Stimulated activated memory B cell treated with anti-CD40 and anti-IgM and Interleukin-4, amounts not matched to agents 10 μg/mL and 1 μg/mL and 100 μg/mL, for 72 hours (primary cell): ENCODE measurements around the gene SUPT3H.
"Not testable (repeated sequence)": the region's sequence is repeated elsewhere in the genome, so short reads cannot be mapped to it uniquely, and the experiment has no call there.

Experiments used
- ATAC-seq: fragments of 150-1000 bp; cut with Tn5 transposase; 2 replicates; pipeline ENCODE4 v1.10.0; 2021
- H3K27ac Mint-ChIP-seq: one replicate; pipeline ENCODE4 v1.8.0; 2022; ENCODE audit warnings: mild to moderate bottlenecking, mixed read lengths
- H3K27me3 Mint-ChIP-seq: one replicate; pipeline ENCODE4 v1.8.0; 2022; ENCODE audit warnings: mixed read lengths
- H3K36me3 Mint-ChIP-seq: one replicate; pipeline ENCODE4 v1.8.0; 2022; ENCODE audit warnings: mixed read lengths
- H3K4me1 Mint-ChIP-seq: one replicate; pipeline ENCODE4 v1.8.0; 2022; ENCODE audit warnings: mixed read lengths
- H3K4me3 Mint-ChIP-seq: one replicate; pipeline ENCODE4 v1.8.0; 2022; ENCODE audit warnings: mild to moderate bottlenecking, moderate library complexity, mixed read lengths
- H3K9me3 Mint-ChIP-seq: one replicate; pipeline ENCODE4 v1.8.0; 2022; ENCODE audit warnings: mixed read lengths

The SUPT3H gene

DNA sequence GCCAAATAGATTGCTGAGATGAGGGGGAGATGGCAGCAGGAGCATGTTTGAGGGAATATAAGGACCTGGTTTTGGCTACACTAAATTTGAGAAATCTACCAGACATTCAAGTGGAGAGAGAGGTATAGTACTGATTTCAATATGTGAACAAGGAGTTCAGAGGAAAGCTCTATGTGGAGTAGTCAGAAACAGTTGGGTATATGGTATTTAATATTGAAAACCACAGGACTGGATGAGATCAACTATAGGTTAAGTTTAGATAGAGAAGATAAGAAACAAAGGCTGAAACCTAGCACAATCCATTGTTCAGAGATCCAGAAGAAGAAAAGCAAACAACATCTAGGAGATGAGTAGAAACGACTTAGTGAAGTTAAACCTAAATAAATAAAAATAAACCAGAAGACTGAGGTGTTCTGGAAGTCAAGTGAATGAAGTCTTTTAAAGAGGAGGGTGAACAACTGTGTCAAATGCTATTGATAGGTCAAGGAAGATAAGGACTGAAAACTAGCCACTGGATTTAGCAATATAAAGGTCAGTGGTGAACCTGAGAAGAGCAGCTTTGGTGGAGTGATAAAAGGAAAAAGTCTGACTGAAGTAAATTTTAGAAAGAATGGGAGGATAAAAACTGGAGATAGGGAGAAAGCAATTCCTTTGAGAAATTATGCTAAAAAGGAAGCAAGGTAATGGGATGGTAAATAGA, 170.8 kb downstream of the SUPT3H start:
- H3K9me3 Mint-ChIP-seq, result peaks cover 9% of the 10 kb centered on the region
- H3K27ac Mint-ChIP-seq, result no peak overlapping the region
- H3K4me1 Mint-ChIP-seq, result no peaks in the 10 kb centered on the region
- ATAC-seq, result no peak
- peaks cover 38% of the 10 kb centered on the region for H3K36me3 Mint-ChIP-seq
- no peak overlapping the region for H3K4me3 Mint-ChIP-seq
- H3K27me3 Mint-ChIP-seq, result no peaks in the 10 kb centered on the region

DNA sequence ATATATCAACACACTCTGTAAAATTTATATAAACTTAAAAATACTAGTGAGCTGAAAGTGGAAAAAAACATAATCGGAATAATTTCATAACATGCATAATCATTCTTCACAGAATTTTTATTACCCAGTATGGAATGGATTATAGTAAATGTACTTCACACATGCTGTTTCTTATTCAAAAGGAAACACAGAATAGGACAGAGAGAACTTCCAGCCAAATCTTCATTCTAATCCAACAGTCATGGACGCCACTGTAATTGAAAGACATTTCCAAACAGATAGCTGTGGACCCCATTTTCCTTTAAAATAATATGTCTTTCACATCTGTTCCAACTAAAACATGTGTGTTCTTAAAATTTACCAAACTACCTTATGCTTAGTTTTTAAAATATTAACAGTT, 176.2 kb downstream of the SUPT3H start:
- no peaks in the 10 kb centered on the region for H3K9me3 Mint-ChIP-seq
- no peak for ATAC-seq
- H3K4me3 Mint-ChIP-seq, result no peak overlapping the region
- peaks cover 6% of the 10 kb centered on the region for H3K36me3 Mint-ChIP-seq
- H3K27me3 Mint-ChIP-seq, result no peaks in the 10 kb centered on the region
- no peak overlapping the region for H3K27ac Mint-ChIP-seq
- no peaks in the 10 kb centered on the region for H3K4me1 Mint-ChIP-seq

DNA sequence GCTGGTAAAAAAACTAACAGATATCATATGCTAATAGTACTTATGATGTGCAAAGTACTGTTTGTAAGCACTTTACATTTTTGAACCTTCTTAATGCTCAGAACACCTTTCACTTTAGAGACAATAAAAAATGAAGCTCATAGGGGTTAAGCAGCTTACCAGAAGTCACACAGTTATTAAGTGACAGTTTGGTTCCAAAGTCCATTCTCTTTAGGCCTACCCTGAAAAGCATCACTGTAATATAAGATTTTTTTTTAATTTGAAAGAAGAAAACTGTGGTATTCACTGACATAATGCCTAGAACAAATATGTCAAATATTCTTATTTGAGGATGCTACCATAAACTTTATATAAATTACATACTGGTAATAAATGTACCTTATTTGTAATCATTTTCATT, 177.2 kb downstream of the SUPT3H start:
- no peaks in the 10 kb centered on the region for H3K36me3 Mint-ChIP-seq
- H3K27ac Mint-ChIP-seq, result no peak overlapping the region
- no peak for ATAC-seq
- no peak overlapping the region for H3K4me3 Mint-ChIP-seq
- no peaks in the 10 kb centered on the region for H3K27me3 Mint-ChIP-seq
- H3K9me3 Mint-ChIP-seq, result no peaks in the 10 kb centered on the region
- H3K4me1 Mint-ChIP-seq, result no peaks in the 10 kb centered on the region

DNA sequence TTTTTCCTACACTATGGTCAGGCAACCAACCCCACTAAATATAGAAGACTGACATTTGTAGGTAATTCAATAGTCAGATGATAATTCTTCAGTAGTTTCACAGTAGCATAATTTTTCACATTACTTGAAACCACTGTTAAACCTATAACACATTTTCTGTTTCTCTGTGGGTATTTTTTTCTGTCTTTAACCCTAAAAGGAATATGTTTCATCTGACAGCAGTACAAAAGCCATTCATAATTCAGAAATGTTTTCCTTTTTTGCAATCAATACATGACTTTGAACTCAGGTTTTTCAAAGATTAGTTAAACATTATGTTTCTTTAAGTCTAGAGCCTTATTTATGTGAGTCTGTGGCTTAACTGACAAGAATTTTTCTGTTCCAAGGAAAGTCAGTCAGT, 178.2 kb downstream of the SUPT3H start:
- H3K4me1 Mint-ChIP-seq, result no peaks in the 10 kb centered on the region
- no peaks in the 10 kb centered on the region for H3K27me3 Mint-ChIP-seq
- no peak for ATAC-seq
- H3K9me3 Mint-ChIP-seq, result no peaks in the 10 kb centered on the region
- no peak overlapping the region for H3K4me3 Mint-ChIP-seq
- H3K27ac Mint-ChIP-seq, result no peak overlapping the region
- no peaks in the 10 kb centered on the region for H3K36me3 Mint-ChIP-seq

DNA sequence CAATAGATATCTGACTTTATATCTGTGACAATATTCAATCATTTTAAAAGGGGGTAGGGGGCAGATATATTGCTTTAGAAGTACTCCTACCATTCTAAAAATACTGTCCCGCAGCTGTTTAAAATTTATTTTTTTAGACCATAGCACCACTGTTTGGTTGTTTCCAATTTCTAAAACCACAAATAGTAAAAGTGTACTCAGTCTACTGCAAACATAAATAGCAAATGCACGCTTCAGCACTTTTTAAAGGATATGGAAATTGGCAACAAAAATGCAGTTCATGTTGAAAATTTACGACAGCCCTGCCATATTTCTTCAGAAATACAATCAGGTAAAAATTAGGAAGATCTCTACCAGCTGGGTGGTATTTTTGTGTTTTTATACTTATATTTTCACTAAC, 181.6 kb downstream of the SUPT3H start:
- Mint-ChIP-seq H3K9me3 (no peaks in the 10 kb centered on the region), H3K27me3 (no peaks in the 10 kb centered on the region), H3K36me3 (no peaks in the 10 kb centered on the region), H3K27ac (no peak overlapping the region), H3K4me1 (no peaks in the 10 kb centered on the region), H3K4me3 (no peak overlapping the region)
- no peak for ATAC-seq

DNA sequence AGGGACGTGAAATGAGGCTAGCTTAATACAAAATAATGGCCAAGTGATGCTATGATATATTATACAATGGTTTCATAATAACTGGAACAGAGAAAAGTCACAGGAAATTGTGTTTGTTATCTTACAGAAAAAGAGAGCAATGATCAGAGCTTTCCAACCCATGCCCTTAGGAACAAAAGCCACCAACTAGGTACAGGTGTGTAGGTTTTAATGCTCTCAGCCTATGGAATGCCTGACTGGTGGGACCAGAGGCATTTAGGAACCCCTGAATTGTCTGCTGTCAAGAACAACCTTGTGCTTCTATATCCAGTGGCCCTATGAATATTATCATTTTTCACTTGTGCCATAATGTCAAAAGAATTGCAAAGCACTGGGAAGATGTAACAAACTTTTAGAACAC, 182.6 kb downstream of the SUPT3H start:
- ATAC-seq, result no peak
- H3K36me3 Mint-ChIP-seq, result no peaks in the 10 kb centered on the region
- H3K9me3 Mint-ChIP-seq, result no peaks in the 10 kb centered on the region
- no peaks in the 10 kb centered on the region for H3K4me1 Mint-ChIP-seq
- H3K27me3 Mint-ChIP-seq, result no peaks in the 10 kb centered on the region
- no peak overlapping the region for H3K27ac Mint-ChIP-seq
- H3K4me3 Mint-ChIP-seq, result no peak overlapping the region

DNA sequence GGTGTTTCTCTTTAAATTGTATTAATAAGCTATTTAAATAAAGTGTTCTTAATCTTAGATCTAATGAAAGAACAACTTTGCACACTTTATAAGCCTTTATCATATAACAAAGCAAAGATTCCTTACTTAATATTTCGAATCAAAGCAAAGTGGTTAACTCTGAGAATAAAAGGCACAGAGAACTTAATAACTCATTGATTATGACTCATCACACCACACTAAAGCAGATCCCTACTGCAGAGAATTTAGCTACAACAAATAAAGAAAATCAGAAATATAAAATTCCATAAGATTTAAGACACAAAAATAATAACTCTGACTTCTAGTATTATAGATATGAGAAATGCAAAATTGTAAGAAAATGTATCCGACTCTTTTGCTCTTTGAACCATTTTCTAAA, 185.2 kb downstream of the SUPT3H start:
- ATAC-seq, result no peak
- Mint-ChIP-seq H3K36me3 (no peaks in the 10 kb centered on the region), H3K4me1 (no peaks in the 10 kb centered on the region), H3K27me3 (no peaks in the 10 kb centered on the region), H3K9me3 (no peaks in the 10 kb centered on the region), H3K4me3 (no peak overlapping the region), H3K27ac (no peak overlapping the region)

DNA sequence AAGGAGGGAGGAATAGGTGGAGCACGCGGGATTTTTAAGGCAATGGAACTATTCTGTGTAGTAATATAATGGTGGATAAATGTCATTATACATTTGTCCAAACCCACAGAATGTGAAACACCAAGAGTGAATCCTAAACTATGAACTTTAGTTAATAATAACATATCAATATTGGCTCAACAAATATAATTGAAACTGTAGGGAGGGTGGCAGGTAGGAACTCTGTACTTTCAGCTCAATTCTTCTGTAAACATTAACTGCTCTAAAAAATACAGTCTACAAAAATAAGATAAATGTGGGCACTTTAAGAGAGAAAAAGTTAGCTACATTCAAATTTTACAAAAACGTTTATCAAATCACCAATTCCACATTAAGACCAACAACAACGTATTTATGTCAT, 186.3 kb downstream of the SUPT3H start:
- Mint-ChIP-seq H3K27me3 (no peaks in the 10 kb centered on the region), H3K4me1 (no peaks in the 10 kb centered on the region), H3K9me3 (no peaks in the 10 kb centered on the region), H3K27ac (no peak overlapping the region), H3K4me3 (no peak overlapping the region), H3K36me3 (no peaks in the 10 kb centered on the region)
- ATAC-seq, result no peak

DNA sequence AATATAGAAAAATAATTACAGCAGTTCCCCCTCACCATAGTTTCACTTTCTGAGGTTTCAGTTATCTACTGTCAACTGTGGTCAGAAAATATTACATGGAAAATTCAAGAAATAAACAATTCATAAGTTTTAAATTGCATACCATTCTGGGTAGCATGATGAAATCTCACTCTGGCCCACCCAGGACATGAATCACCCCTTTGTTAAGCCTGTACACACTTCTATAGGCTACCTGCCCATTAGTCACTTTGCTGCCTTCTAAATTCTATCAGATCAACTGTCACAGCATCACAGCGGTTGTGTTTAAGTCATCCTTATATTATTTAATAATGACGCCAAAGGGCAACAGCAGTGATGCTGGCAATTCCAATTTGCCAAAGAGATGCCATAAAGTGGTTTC, 189.9 kb downstream of the SUPT3H start:
- no peak for ATAC-seq
- Mint-ChIP-seq H3K4me3 (no peak overlapping the region), H3K4me1 (peaks cover 6% of the 10 kb centered on the region), H3K36me3 (peaks cover 9% of the 10 kb centered on the region), H3K27me3 (no peaks in the 10 kb centered on the region), H3K27ac (no peak overlapping the region), H3K9me3 (no peaks in the 10 kb centered on the region)

DNA sequence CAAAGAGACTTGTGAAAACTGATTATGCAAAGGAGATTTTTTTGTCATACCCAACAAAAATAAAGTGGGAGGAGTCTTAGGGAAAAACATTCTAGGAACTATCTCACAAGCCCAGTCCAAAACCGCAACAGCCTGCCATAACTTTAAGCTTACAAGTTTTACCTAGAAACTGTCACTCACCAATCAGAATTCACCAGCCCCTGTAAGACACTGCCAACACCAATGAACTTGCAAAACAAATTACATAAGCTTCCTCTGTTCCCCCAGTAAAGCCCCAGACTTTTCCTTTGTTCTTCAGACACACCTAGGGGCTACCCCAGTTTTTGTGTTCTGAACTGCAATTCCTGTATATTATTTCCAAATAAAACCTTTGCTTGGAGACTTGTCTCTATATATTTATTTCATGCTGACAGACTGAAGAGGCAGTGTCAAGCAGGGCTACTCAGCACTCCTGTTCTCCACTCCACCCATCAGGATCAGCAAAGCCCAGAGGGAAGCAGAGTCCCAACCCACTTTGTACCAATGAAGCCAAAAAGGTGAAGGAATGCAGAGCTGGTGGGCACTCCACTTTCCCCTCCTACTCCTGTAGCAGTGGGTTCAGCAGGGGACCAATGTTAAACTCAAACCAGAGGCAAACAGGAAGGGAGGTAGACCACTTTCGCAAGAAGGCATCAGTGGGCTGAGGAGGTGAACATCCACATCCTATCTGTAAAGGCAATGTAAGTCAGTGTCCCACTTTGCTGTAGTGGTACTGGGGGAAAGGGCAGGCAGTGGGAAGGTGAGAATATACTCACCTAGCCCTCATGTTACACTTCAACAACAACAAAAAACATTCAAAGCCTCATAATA, 192.1 kb downstream of the SUPT3H start:
- Mint-ChIP-seq H3K4me3 (no peak overlapping the region), H3K27ac (no peak overlapping the region), H3K9me3 (no peaks in the 10 kb centered on the region), H3K36me3 (peaks cover 10% of the 10 kb centered on the region), H3K4me1 (peaks cover 6% of the 10 kb centered on the region), H3K27me3 (no peaks in the 10 kb centered on the region)
- ATAC-seq, result no peak

DNA sequence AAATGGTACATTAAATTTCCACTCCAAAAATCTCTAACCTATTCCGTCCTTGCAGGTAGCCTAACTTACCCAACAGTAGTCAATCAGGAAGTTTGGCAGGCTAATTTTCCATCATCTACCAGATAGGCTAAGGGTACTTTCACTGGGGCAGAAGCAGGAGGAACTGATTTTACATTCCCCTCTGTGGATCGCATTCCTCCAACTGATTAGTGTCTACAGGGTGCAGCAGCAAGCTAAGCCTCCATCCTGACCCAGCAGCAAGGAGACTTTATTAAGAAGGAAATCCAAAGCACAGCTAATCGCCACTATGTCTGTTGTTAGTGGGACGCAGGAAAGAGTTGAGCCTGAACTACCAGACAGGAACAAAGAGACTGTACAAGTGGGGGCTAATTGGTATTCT, 192.8 kb downstream of the SUPT3H start:
- Mint-ChIP-seq H3K4me3 (no peak overlapping the region), H3K27ac (no peak overlapping the region), H3K36me3 (peaks cover 10% of the 10 kb centered on the region), H3K4me1 (peaks cover 6% of the 10 kb centered on the region), H3K27me3 (no peaks in the 10 kb centered on the region), H3K9me3 (no peaks in the 10 kb centered on the region)
- no peak for ATAC-seq

DNA sequence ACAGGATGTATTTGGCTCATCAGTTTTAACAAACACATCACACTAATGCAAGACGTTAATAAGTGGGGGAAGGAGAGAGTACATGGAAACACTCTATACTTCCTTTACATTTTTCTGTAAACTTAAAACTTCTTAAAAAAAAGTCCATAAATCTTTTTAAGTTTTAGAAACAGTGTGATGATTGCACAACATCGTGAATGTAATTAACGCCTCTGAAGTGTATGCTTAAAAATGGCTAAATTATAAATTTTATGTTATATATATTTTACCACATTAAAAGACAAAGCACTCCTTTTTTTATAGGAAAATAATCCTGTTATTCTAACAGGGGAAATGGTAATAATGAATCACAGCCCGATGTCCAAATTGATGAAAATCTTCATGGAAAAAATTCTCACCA, 193.7 kb downstream of the SUPT3H start:
- Mint-ChIP-seq H3K4me3 (no peak overlapping the region), H3K27me3 (no peaks in the 10 kb centered on the region), H3K36me3 (peaks cover 15% of the 10 kb centered on the region), H3K27ac (no peak overlapping the region), H3K4me1 (peaks cover 6% of the 10 kb centered on the region), H3K9me3 (no peaks in the 10 kb centered on the region)
- no peak for ATAC-seq

DNA sequence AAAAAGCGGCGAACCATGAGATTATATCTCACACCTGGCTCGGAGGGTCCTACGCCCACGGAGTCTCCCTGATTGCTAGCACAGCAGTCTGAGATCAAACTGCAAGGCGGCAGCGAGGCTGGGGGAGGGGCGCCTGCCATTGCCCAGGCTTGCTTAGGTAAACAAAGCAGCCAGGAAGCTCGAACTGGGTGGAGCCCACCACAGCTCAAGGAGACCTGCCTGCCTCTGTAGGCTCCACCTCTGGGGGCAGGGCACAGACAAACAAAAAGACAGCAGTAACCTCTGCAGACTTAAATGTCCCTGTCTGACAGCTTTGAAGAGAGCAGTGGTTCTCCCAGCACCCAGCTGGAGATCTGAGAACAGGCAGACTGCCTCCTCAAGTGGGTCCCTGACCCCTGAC, 201.4 kb downstream of the SUPT3H start:
- H3K4me1 Mint-ChIP-seq, H3K9me3 Mint-ChIP-seq, H3K36me3 Mint-ChIP-seq, ATAC-seq, H3K27ac Mint-ChIP-seq, H3K4me3 Mint-ChIP-seq, H3K27me3 Mint-ChIP-seq: not testable (repeated sequence)

DNA sequence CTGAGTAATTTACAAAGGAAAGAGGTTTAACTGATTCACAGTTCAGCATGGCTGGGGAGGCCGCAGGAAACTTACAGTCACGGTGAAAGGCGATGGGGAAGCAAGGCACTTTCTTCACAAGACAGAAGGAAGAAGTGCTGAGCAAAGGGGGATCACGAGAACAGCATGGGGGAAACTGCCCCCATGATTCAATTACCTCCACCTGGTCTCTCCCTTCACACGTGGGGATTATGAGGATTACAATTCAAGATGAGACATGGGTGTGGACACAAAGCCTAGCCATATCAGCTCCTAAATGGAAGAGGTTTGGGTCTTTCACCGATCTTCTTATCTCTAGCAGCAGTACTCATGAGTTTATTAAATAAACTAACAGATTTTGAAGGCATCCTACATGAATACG, 202.5 kb downstream of the SUPT3H start:
- peaks cover 5% of the 10 kb centered on the region for H3K36me3 Mint-ChIP-seq
- H3K9me3 Mint-ChIP-seq, result no peaks in the 10 kb centered on the region
- H3K27me3 Mint-ChIP-seq, result no peaks in the 10 kb centered on the region
- H3K4me3 Mint-ChIP-seq, result no peak overlapping the region
- no peak for ATAC-seq
- H3K4me1 Mint-ChIP-seq, result no peaks in the 10 kb centered on the region
- H3K27ac Mint-ChIP-seq, result no peak overlapping the region

DNA sequence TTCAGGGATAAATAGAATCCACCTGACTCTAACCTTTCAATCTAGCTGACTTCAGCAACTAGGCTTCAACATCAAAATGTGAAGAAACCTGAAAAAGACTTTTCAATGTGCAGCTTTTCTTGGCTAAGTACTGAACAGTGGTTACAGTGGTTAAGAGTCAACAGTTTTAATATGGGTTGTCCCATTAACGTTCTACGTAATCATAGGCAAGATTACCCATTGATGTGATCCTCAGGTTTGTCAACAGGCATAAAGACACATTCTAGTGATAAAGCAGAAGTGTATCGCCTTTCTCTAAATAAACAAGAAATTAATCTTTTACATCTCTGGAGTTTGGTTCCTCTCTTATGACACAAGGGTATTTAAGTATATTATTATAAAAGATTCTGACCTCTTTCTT, 203.7 kb downstream of the SUPT3H start:
- Mint-ChIP-seq H3K27me3 (no peaks in the 10 kb centered on the region), H3K9me3 (no peaks in the 10 kb centered on the region), H3K4me1 (no peaks in the 10 kb centered on the region), H3K36me3 (no peaks in the 10 kb centered on the region), H3K4me3 (no peak overlapping the region), H3K27ac (no peak overlapping the region)
- no peak for ATAC-seq

DNA sequence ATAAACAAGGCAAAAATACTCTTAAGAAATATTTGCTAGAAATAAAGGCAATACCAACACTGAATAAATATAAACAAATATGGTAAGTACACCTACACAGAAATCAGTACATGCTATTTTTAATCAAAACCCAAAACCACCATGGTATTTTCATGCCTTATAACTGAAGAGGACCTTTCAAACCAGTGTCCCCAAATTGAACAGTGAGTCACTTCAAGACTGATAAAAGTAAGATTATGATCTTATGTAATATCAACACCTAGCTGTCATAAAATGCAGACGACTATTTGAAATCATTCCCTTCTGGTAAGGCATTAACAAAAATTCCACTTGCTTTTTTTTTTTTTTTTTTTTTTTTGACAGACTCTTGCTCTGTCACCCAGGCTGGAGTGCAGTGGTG, 206.4 kb downstream of the SUPT3H start:
- peaks cover 3% of the 10 kb centered on the region for H3K36me3 Mint-ChIP-seq
- H3K27me3 Mint-ChIP-seq, result no peaks in the 10 kb centered on the region

More for the DNA sequence above, 206.4 kb downstream of the SUPT3H start:
- Mint-ChIP-seq H3K4me3 (no peak overlapping the region), H3K4me1 (no peaks in the 10 kb centered on the region), H3K9me3 (no peaks in the 10 kb centered on the region), H3K27ac (no peak overlapping the region)
- no peak for ATAC-seq
